ENCODE measurements around the gene CPED1.

GRCh38 chr7:121153411-121153810, 164.9 kb downstream of the CPED1 start:
- TF ChIP-seq ZNF565 (CRISPR knock-in tag; conservative IDR thresholded peaks at IDR 0.05; ENCODE audit: low read depth) (no peak), ZFP30 (CRISPR knock-in tag; IDR thresholded peaks at IDR 0.05) (no peak)

Measured in SK-N-SH treated with all-trans-retinoic acid at 6 μM for 48 hours (cell line).